ENCODE measurements around the gene FES. TPM values are rescaled to one million over a fixed set of nuclear protein-coding genes. Genes with fewer than 3 reads are reported as not detected.

Gene FES
- total and polyA plus RNA-seq, 2 of the 13 experiments (the other 11 are each of a cell fraction or from before 2014, with no cell fraction given): 4.0 to 9.5 TPM

DNA sequence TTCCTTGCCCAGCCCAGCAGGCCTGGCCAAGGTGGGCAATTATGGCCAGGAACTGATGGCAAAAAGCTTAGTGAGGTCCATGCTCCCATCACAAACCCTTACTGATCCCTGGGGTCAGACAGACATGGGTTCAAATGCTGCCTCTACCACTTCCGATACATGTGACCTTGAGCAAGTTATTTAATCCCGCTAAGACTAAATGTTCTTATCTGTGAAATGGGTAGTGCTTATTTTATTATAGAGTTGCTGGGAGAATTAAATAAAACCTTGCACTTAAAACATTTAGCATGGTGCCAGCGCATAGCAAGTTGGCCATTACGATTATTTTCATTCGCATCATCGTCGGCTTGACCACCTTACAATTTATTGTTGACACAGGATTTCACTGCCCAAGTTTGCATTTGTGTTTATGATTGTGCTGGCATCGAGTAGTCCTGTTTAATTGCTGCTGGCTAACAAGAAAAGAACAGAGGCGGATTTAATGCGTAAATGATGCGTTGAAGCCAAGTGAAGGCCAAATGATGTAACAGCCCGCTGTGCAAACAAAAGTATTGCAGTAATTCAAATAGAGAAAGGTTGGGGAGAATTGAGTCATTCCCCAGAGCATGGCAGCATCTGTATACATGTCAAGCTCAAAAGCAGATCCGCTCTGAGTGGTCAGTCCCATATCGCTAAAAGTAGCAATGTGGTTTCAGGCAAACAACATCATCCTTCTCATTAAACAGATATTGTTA lies 23.2 kb upstream of the FES start (continued):
- TF ChIP-seq, protein P1, sequence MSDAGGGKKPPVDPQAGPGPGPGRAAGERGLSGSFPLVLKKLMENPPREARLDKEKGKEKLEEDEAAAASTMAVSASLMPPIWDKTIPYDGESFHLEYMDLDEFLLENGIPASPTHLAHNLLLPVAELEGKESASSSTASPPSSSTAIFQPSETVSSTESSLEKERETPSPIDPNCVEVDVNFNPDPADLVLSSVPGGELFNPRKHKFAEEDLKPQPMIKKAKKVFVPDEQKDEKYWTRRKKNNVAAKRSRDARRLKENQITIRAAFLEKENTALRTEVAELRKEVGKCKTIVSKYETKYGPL (CRISPR knock-in tag; IDR thresholded peaks at IDR 0.05): peak; percentile 16; the same call in 1 of the 2 replicates
- TF ChIP-seq RNF2 (conservative IDR thresholded peaks at IDR 0.05; ENCODE audit: low read depth) (no peak), ZNF792 (CRISPR knock-in tag; IDR thresholded peaks at IDR 0.05) (peak; percentile 86), BCL6 (CRISPR knock-in tag; IDR thresholded peaks at IDR 0.05) (peak; percentile 97), ZNF782 (CRISPR knock-in tag; IDR thresholded peaks at IDR 0.05; ENCODE audit: borderline replicate concordance) (no peak), NCOA2 (CRISPR knock-in tag; IDR thresholded peaks at IDR 0.05) (peak; percentile 91), ZNF614 (CRISPR knock-in tag; IDR thresholded peaks at IDR 0.05; ENCODE audit: borderline replicate concordance) (0 out of 2 replicates have a peak, but pooled peaks have one; percentile 49), ZNF850 (CRISPR knock-in tag; conservative IDR thresholded peaks at IDR 0.05) (no peak), SOX13 (IDR thresholded peaks at IDR 0.05) (peak; percentile 61; the same call in 1 of the 2 replicates), SOX13 (CRISPR knock-in tag; conservative IDR thresholded peaks at IDR 0.05 in 1 of 2, IDR thresholded peaks at IDR 0.05 in 1 of 2) (peak in 1 of 2 experiments; percentile 89; a peak in 2 of 4 replicates), AGO1 (IDR thresholded peaks at IDR 0.05; ENCODE audit: low read depth, low read length, poor library complexity, severe bottlenecking) (no peak), SATB2 (CRISPR knock-in tag; IDR thresholded peaks at IDR 0.05) (0 out of 2 replicates have a peak, but pooled peaks have one; percentile 5), SIN3A (IDR thresholded peaks at IDR 0.05; ENCODE audit: borderline replicate concordance, low read depth, low read length) (no peak), ZNF562 (CRISPR knock-in tag; IDR thresholded peaks at IDR 0.05; ENCODE audit: borderline replicate concordance) (no peak), ETV5 (CRISPR knock-in tag; IDR thresholded peaks at IDR 0.05; ENCODE audit: borderline replicate concordance) (0 out of 2 replicates have a peak, but pooled peaks have one; percentile 35), KMT2B (CRISPR knock-in tag; IDR thresholded peaks at IDR 0.05) (0 out of 2 replicates have a peak, but pooled peaks have one; percentile 11)
- TF ChIP-seq, protein P2, sequence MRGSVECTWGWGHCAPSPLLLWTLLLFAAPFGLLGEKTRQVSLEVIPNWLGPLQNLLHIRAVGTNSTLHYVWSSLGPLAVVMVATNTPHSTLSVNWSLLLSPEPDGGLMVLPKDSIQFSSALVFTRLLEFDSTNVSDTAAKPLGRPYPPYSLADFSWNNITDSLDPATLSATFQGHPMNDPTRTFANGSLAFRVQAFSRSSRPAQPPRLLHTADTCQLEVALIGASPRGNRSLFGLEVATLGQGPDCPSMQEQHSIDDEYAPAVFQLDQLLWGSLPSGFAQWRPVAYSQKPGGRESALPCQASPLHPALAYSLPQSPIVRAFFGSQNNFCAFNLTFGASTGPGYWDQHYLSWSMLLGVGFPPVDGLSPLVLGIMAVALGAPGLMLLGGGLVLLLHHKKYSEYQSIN (CRISPR knock-in tag; IDR thresholded peaks at IDR 0.05; ENCODE audit: borderline replicate concordance): no peak
- TF ChIP-seq, protein P3, sequence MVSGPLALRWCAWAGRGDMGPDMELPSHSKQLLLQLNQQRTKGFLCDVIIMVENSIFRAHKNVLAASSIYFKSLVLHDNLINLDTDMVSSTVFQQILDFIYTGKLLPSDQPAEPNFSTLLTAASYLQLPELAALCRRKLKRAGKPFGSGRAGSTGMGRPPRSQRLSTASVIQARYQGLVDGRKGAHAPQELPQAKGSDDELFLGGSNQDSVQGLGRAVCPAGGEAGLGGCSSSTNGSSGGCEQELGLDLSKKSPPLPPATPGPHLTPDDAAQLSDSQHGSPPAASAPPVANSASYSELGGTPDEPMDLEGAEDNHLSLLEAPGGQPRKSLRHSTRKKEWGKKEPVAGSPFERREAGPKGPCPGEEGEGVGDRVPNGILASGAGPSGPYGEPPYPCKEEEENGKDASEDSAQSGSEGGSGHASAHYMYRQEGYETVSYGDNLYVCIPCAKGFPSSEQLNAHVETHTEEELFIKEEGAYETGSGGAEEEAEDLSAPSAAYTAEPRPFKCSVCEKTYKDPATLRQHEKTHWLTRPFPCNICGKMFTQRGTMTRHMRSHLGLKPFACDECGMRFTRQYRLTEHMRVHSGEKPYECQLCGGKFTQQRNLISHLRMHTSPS (CRISPR knock-in tag; IDR thresholded peaks at IDR 0.05; ENCODE audit: low read depth): peak; percentile 69
- TF ChIP-seq, protein P4, sequence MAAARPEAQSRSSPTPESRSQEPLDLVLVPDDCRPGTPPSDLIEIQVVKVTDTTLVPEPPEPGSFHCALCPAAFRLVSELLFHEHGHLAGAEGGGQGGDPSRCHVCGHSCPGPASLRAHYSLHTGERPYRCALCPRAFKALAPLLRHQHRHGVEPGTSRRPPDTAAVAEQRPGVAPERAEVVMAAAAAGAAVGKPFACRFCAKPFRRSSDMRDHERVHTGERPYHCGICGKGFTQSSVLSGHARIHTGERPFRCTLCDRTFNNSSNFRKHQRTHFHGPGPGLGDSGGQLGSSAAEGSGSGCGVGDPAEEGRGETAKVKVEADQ (CRISPR knock-in tag; IDR thresholded peaks at IDR 0.05; ENCODE audit: borderline replicate concordance): no peak
- TF ChIP-seq, protein P5, sequence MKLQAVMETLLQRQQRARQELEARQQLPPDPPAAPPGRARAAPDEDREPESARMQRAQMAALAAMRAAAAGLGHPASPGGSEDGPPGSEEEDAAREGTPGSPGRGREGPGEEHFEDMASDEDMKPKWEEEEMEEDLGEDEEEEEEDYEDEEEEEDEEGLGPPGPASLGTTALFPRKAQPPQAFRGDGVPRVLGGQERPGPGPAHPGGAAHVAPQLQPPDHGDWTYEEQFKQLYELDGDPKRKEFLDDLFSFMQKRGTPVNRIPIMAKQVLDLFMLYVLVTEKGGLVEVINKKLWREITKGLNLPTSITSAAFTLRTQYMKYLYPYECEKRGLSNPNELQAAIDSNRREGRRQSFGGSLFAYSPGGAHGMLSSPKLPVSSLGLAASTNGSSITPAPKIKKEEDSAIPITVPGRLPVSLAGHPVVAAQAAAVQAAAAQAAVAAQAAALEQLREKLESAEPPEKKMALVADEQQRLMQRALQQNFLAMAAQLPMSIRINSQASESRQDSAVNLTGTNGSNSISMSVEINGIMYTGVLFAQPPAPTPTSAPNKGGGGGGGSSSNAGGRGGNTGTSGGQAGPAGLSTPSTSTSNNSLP (IDR thresholded peaks at IDR 0.05; ENCODE audit: low read depth, low read length): peak; percentile 86
- TF ChIP-seq, protein P6, sequence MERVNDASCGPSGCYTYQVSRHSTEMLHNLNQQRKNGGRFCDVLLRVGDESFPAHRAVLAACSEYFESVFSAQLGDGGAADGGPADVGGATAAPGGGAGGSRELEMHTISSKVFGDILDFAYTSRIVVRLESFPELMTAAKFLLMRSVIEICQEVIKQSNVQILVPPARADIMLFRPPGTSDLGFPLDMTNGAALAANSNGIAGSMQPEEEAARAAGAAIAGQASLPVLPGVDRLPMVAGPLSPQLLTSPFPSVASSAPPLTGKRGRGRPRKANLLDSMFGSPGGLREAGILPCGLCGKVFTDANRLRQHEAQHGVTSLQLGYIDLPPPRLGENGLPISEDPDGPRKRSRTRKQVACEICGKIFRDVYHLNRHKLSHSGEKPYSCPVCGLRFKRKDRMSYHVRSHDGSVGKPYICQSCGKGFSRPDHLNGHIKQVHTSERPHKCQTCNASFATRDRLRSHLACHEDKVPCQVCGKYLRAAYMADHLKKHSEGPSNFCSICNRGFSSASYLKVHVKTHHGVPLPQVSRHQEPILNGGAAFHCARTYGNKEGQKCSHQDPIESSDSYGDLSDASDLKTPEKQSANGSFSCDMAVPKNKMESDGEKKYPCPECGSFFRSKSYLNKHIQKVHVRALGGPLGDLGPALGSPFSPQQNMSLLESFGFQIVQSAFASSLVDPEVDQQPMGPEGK (CRISPR knock-in tag; IDR thresholded peaks at IDR 0.05): peak; percentile 71

Data from HepG2 (cell line).